DOHH2 (cell line): ENCODE measurements around the gene SLC9B2.

Experiments used
- CTCF ChIP-seq: fragments of 200-600 bp; sonication (generic); IDR thresholded peaks from one replicate; pipeline ENCODE4 v1.5.1; 2014; ENCODE audit warnings: antibody characterized with exemption, mild to moderate bottlenecking, low read depth, low read length; ENCODE audit not compliant: poor library complexity, severe bottlenecking
- EZH2phosphoT487 ChIP-seq: fragments of 200-600 bp; sonication (generic); IDR thresholded peaks from 2 replicates; pipeline ENCODE4 v1.6.1; 2017; ENCODE audit warnings: borderline replicate concordance, mild to moderate bottlenecking, antibody characterized with exemption, low read length, moderate library complexity, mixed read lengths

- TF ChIP-seq EZH2phosphoT487 (no peak), CTCF (no peak)
Measured at GRCh38 chr4:103073792-103074438, 2.6 kb downstream of the SLC9B2 start.
